ENCODE results near the gene SIGLEC12.

GRCh38 chr19:51448411-51449016, 53.1 kb downstream of the SIGLEC12 start:
- TF ChIP-seq, protein P1, sequence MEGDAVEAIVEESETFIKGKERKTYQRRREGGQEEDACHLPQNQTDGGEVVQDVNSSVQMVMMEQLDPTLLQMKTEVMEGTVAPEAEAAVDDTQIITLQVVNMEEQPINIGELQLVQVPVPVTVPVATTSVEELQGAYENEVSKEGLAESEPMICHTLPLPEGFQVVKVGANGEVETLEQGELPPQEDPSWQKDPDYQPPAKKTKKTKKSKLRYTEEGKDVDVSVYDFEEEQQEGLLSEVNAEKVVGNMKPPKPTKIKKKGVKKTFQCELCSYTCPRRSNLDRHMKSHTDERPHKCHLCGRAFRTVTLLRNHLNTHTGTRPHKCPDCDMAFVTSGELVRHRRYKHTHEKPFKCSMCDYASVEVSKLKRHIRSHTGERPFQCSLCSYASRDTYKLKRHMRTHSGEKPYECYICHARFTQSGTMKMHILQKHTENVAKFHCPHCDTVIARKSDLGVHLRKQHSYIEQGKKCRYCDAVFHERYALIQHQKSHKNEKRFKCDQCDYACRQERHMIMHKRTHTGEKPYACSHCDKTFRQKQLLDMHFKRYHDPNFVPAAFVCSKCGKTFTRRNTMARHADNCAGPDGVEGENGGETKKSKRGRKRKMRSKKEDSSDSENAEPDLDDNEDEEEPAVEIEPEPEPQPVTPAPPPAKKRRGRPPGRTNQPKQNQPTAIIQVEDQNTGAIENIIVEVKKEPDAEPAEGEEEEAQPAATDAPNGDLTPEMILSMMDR (conservative IDR thresholded peaks at IDR 0.05 in 1 of 2, IDR thresholded peaks at IDR 0.05 in 1 of 2; ENCODE audit: extremely low read depth in 1 of 2, insufficient read depth in 1 of 2, low read depth in 1 of 2, low read length in 2 of 2): no peak
- TF ChIP-seq EZH2 (IDR thresholded peaks at IDR 0.05; ENCODE audit: borderline replicate concordance, low read length): no peak

All from mammary epithelial cell (primary cell).